B cell (primary cell): Measurements from ENCODE around the gene CDHR3. TPM values are rescaled to one million over a fixed set of nuclear protein-coding genes. Genes with fewer than 3 reads are reported as not detected.
A peak's percentile ranks its signal among the peaks of the same experiment; 100 is the strongest.

Experiments
- ATAC-seq: fragments of 200-7000 bp; cut with Tn5 transposase; one replicate; pipeline ENCODE4 v1.10.0; 2021; ENCODE audit warnings: low read depth, mild to moderate bottlenecking, moderate number of reproducible peaks, moderate library complexity
- CTCF ChIA-PET: fragments of 350-600 bp; sonication (Branson Sonifier 250); formaldehyde crosslinking; loops from one replicate; lab custom pipeline; 2021; ENCODE audit warnings: antibody characterized with exemption, inconsistent platforms; lab: Charles Lee
- POLR2A ChIA-PET: fragments of 350-600 bp; sonication (Branson Sonifier 250); formaldehyde crosslinking; loops from one replicate; lab custom pipeline; 2021; ENCODE audit warnings: antibody characterized with exemption; lab: Charles Lee
- DNase-seq: peaks from one replicate; pipeline ENCODE4 v3.0.0; 2013
- H2AFZ ChIP-seq: 2 replicates; pipeline ENCODE4 v1.6.1; 2012; ENCODE audit warnings: mild to moderate bottlenecking, low read depth, low read length; ENCODE audit not compliant: insufficient read depth, poor library complexity, severe bottlenecking
- H3K27ac ChIP-seq, 2 donors: 1 replicate in 1 of 2; 2 replicates in 1 of 2; pipeline ENCODE4 v1.5.1; 2012 to 2013; ENCODE audit warnings: low read length in 2 of 2, mild to moderate bottlenecking in 2 of 2, moderate library complexity in 1 of 2
- H3K27me3 ChIP-seq, 4 experiments: fragments of 200-600 bp in 1 of 4; sonication (generic) in 1 of 4; replicated peaks in 1 of 4; 1 replicate in 2 of 4; 2 replicates in 2 of 4; pipeline versions ENCODE4 v1.6.1 to v1.7.0; 2013 to 2016; ENCODE audit warnings: low read length in 3 of 4, mild to moderate bottlenecking in 2 of 4, mixed read lengths in 1 of 4, moderate library complexity in 1 of 4; ENCODE audit not compliant: insufficient read depth in 4 of 4, control insufficient read depth in 3 of 4; ENCODE audit errors: control extremely low read depth in 1 of 4
- H3K36me3 ChIP-seq, 2 experiments: replicated peaks in 1 of 2; 1 replicate in 1 of 2; 2 replicates in 1 of 2; pipeline versions ENCODE4 v1.6.1 to v1.7.1; 2013; ENCODE audit warnings: low read length in 1 of 2; ENCODE audit not compliant: insufficient read depth in 2 of 2, control insufficient read depth in 1 of 2; ENCODE audit errors: control extremely low read depth in 1 of 2, extremely low read depth in 1 of 2
- H3K4me1 ChIP-seq, 2 donors: fragments of 200-600 bp in 1 of 2; sonication (generic) in 1 of 2; 1 replicate in 1 of 2; 2 replicates in 1 of 2; pipeline versions ENCODE4 v1.5.1 to v1.6.1; 2013 to 2017; ENCODE audit warnings: low read length in 2 of 2; ENCODE audit not compliant: control insufficient read depth in 2 of 2, insufficient read depth in 2 of 2
- H3K4me2 ChIP-seq: replicated peaks from 2 replicates; pipeline ENCODE3; 2012; ENCODE audit warnings: mild to moderate bottlenecking, low read depth, low read length; ENCODE audit not compliant: poor library complexity, severe bottlenecking
- H3K4me3 ChIP-seq, 5 experiments: fragments of 200-600 bp in 1 of 5; sonication (generic) in 1 of 5; 1 replicate in 3 of 5; 2 replicates in 2 of 5; pipeline versions ENCODE4 v1.5.1 to v1.7.0; 2011 to 2016; ENCODE audit warnings: low read length in 4 of 5, mild to moderate bottlenecking in 4 of 5, low read depth in 2 of 5, control low read depth in 1 of 5, moderate library complexity in 1 of 5; ENCODE audit not compliant: insufficient read depth in 1 of 5; ENCODE audit errors: control extremely low read depth in 1 of 5, extremely low read depth in 1 of 5
- H3K79me2 ChIP-seq: fragments of 200-600 bp; sonication (generic); one replicate; pipeline ENCODE4 v1.6.0; 2016; ENCODE audit warnings: low read length; ENCODE audit not compliant: control insufficient read depth, insufficient read depth
- H3K9ac ChIP-seq: fragments of 200-600 bp; sonication (generic); 2 replicates; pipeline ENCODE4 v1.6.1; 2017; ENCODE audit warnings: mild to moderate bottlenecking, low read length, moderate library complexity
- H3K9me3 ChIP-seq, 3 donors: one replicate each; pipeline versions ENCODE4 v1.6.1 to v1.7.1; 2013; ENCODE audit warnings: low read length in 2 of 3; ENCODE audit not compliant: control insufficient read depth in 2 of 3, insufficient read depth in 1 of 3; ENCODE audit errors: control extremely low read depth in 1 of 3
- H4K20me1 ChIP-seq: 2 replicates; pipeline ENCODE4 v1.6.0; 2012; ENCODE audit warnings: mild to moderate bottlenecking, low read length; ENCODE audit not compliant: insufficient read depth, control insufficient read depth, poor library complexity, severe bottlenecking
- H3K27ac Mint-ChIP-seq: one replicate; pipeline ENCODE4 v1.8.0; 2021; ENCODE audit warnings: mixed read lengths
- H3K27me3 Mint-ChIP-seq: one replicate; pipeline ENCODE4 v1.8.0; 2021; ENCODE audit warnings: mixed read lengths
- H3K4me1 Mint-ChIP-seq: one replicate; pipeline ENCODE4 v1.8.0; 2021; ENCODE audit warnings: mixed read lengths
- H3K4me3 Mint-ChIP-seq: one replicate; pipeline ENCODE4 v1.8.0; 2021; ENCODE audit warnings: mixed read lengths
- H3K9me3 Mint-ChIP-seq: one replicate; pipeline ENCODE4 v1.8.0; 2022; ENCODE audit warnings: mixed read lengths; ENCODE audit not compliant: insufficient read depth
- EZH2 ChIP-seq: IDR thresholded peaks from 2 replicates; pipeline ENCODE4 v1.6.1; 2012; ENCODE audit warnings: borderline replicate concordance, low read depth, mild to moderate bottlenecking, moderate library complexity, low read length; ENCODE audit not compliant: insufficient read depth, poor library complexity, severe bottlenecking
- WGBS: methylation state at CpG from one replicate; pipeline ENCODE4 v1.1.5; 2013; ENCODE audit warnings: missing lambda C conversion rate; ENCODE audit not compliant: insufficient coverage; 5-methylcytosine and 5-hydroxymethylcytosine counted together
- intact Hi-C: fragments of 100-400 bp; cut with micrococcal nuclease; formaldehyde crosslinking; loops from one replicate; pipeline ENCODE4 v1.10.0; 2022
- polyA plus RNA-seq: library from polyadenylated mRNA; depleted of rRNA; stranded (reverse); fragments of >200 nt; gene quantifications from 2 replicates; pipeline ENCODE4 v1.2.3, GENCODE V29; 2012
- total RNA-seq, 2 donors: library from RNA; stranded (reverse); fragments of 120-200 nt in 1 of 2; gene quantifications; 1 replicate in 1 of 2; 2 replicates in 1 of 2; pipeline versions ENCODE4 v1.2.3 to v1.2.4, GENCODE V29; 2013 to 2022
- TF ChIP-seq, protein P1 (sequence below): fragments of 200-600 bp; IDR thresholded peaks from one replicate; pipeline ENCODE4 v1.8.0; 2022; ENCODE audit warnings: antibody characterized with exemption, mild to moderate bottlenecking

The CDHR3 gene
- total and polyA plus RNA-seq, 2 donors (not counting 1 experiment from before 2014, with no cell fraction given) = 0.34 to 2.6 TPM

DNA sequence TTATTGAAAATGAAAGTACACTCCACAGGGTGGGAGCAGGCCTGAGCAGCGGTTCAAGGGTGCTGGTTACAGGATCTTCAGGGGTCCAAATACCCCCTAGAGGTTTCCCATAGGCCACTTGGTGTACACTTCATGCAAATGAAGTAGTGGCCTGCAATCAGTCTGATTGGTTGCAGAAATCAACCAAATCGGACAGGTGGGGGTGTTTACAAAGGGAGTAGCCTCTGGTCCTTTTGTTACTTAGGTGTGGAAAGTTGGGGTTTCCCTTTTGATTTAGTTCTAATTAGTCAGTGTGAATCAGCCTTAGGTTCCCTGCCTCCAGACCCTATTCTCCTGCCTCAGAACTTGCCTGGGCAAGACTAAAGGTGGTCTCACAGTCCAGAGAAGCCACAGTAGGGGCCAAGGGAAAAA, 99.5 kb downstream of the CDHR3 start:
- no peak for ATAC-seq
- Histone ChIP-seq H4K20me1 (no peaks in the 10 kb centered on the region), H3K4me2 (peak overlapping the region; percentile 66), H3K27me3 (no peaks in the 10 kb centered on the region), H3K4me1 (peaks cover 90 to 100% of the 10 kb centered on the region in 2 donors), H3K4me3 (peak overlapping the region in 1 of 5 experiments; percentile 42), H3K79me2 (peaks cover 24% of the 10 kb centered on the region), H3K9ac (peak overlapping the region; percentile 16), H2AFZ (no peak overlapping the region), H3K9me3 (peaks cover 0 to 19% (median 1%) of the 10 kb centered on the region in 3 donors), H3K27ac (peak overlapping the region; percentile 89 to 94), H3K36me3 (no peaks in the 10 kb centered on the region)
- no peak for DNase-seq
- POLR2A ChIA-PET = interaction anchor here (7.3 kb wide), 1 partner anchor 10 kb away, joined by 148 read pairs; no protein-coding TSS in a partner anchor
- Mint-ChIP-seq H3K4me1 (peaks cover 94% of the 10 kb centered on the region), H3K27ac (peak overlapping the region; percentile 96), H3K27me3 (no peaks in the 10 kb centered on the region), H3K4me3 (peak overlapping the region; percentile 73), H3K9me3 (no peaks in the 10 kb centered on the region)
- WGBS = 14% methylated on average over 1 of the region's 2 CpGs
- TF ChIP-seq EZH2 = no peak
- TF ChIP-seq, protein P1, sequence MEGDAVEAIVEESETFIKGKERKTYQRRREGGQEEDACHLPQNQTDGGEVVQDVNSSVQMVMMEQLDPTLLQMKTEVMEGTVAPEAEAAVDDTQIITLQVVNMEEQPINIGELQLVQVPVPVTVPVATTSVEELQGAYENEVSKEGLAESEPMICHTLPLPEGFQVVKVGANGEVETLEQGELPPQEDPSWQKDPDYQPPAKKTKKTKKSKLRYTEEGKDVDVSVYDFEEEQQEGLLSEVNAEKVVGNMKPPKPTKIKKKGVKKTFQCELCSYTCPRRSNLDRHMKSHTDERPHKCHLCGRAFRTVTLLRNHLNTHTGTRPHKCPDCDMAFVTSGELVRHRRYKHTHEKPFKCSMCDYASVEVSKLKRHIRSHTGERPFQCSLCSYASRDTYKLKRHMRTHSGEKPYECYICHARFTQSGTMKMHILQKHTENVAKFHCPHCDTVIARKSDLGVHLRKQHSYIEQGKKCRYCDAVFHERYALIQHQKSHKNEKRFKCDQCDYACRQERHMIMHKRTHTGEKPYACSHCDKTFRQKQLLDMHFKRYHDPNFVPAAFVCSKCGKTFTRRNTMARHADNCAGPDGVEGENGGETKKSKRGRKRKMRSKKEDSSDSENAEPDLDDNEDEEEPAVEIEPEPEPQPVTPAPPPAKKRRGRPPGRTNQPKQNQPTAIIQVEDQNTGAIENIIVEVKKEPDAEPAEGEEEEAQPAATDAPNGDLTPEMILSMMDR = no peak
- CTCF ChIA-PET = interaction anchor here (0.8 to 13.0 kb wide), 4 partner anchors 10 to 91 kb away, joined by 4 to 390 read pairs (median 114); no protein-coding TSS in a partner anchor
- intact Hi-C loops = loop anchor here (10.0 kb wide), 1 partner anchor 602 kb away; the partner anchor contains the start of gene CCDC71L

DNA sequence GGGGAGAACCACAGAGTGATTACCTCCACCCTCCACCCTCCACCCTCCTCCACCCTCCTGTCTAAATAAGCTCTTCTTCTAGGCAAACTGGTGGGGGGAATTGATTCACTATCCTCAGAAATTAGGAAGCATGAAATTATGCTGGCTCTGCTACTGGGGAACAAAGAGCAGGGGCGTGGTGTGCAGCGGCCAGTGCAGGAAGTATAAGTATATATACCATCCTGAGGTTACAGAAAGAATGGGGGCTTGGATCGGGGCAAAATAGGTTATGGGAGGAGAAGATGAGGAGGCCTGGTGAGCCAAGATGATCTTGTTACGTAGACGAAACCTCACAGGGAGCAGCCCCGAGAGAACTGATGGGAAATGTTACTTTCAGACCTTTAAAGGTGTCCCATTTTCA, 100.0 kb downstream of the CDHR3 start:
- H3K27ac Mint-ChIP-seq = peak overlapping the region; percentile 96
- POLR2A ChIA-PET = interaction anchor here (7.3 kb wide), 1 partner anchor 9 kb away, joined by 148 read pairs; no protein-coding TSS in a partner anchor
- no peaks in the 10 kb centered on the region for H3K27me3 ChIP-seq
- H3K79me2 ChIP-seq = peaks cover 24% of the 10 kb centered on the region
- no peaks in the 10 kb centered on the region for H4K20me1 ChIP-seq
- ATAC-seq = no peak
- H3K4me1 Mint-ChIP-seq = peaks cover 94% of the 10 kb centered on the region
- H3K9me3 Mint-ChIP-seq = no peaks in the 10 kb centered on the region
- peak overlapping the region; percentile 66 for H3K4me2 ChIP-seq
- peak overlapping the region; percentile 3 for H2AFZ ChIP-seq
- H3K9ac ChIP-seq = peak overlapping the region; percentile 16
- peak overlapping the region in 1 of 5 experiments; percentile 42 for H3K4me3 ChIP-seq
- H3K36me3 ChIP-seq = no peaks in the 10 kb centered on the region
- peak overlapping the region; percentile 73 for H3K4me3 Mint-ChIP-seq
- H3K4me1 ChIP-seq = peaks cover 92 to 100% of the 10 kb centered on the region in 2 donors
- TF ChIP-seq, protein P1 = no peak
- no peak for TF ChIP-seq EZH2
- CTCF ChIA-PET = no interaction called here
- peaks cover 0 to 19% (median 1%) of the 10 kb centered on the region in 3 donors for H3K9me3 ChIP-seq
- H3K27me3 Mint-ChIP-seq = no peaks in the 10 kb centered on the region
- intact Hi-C loops = loop anchor here (10.0 kb wide), 1 partner anchor 602 kb away; the partner anchor contains the start of gene CCDC71L
- peak overlapping the region; percentile 89 to 94 for H3K27ac ChIP-seq
- 13% methylated on average over 3 of the region's 6 CpGs for WGBS
- DNase-seq = no peak
